ENCODE results near the gene MYH9.

DNA sequence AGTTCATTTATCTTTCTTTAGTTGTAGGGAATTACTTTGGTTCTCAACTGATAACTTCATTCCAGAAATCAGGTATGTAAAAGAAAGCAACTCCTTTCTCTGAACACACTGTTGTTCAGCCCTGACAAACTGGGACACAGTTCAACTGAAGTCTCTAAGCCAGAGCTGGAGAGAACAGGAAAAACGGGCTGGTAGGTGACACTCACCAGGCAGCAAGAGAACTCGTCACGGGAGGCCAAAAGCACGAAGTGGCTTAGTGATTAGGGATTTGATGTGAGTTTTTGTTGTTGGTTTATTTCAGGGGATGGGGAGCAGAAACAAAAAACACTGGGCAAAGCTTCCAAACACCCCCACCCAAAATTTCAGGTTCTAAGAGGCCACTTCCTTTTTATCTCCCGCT is 54.1 kb downstream of the MYH9 start:
- TF ChIP-seq, protein P1, sequence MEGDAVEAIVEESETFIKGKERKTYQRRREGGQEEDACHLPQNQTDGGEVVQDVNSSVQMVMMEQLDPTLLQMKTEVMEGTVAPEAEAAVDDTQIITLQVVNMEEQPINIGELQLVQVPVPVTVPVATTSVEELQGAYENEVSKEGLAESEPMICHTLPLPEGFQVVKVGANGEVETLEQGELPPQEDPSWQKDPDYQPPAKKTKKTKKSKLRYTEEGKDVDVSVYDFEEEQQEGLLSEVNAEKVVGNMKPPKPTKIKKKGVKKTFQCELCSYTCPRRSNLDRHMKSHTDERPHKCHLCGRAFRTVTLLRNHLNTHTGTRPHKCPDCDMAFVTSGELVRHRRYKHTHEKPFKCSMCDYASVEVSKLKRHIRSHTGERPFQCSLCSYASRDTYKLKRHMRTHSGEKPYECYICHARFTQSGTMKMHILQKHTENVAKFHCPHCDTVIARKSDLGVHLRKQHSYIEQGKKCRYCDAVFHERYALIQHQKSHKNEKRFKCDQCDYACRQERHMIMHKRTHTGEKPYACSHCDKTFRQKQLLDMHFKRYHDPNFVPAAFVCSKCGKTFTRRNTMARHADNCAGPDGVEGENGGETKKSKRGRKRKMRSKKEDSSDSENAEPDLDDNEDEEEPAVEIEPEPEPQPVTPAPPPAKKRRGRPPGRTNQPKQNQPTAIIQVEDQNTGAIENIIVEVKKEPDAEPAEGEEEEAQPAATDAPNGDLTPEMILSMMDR (IDR thresholded peaks at IDR 0.05; ENCODE audit: low read depth, low read length, poor library complexity, severe bottlenecking), result no peak
- no peak for TF ChIP-seq EZH2phosphoT487 (IDR thresholded peaks at IDR 0.05; ENCODE audit: borderline replicate concordance, low read length)

Data from DOHH2 (cell line).